ENCODE measurements around the gene GHRHR.

GHRHR gene

GRCh38 chr7:30963842-30964241, at the start of gene GHRHR:
Gene GHRHR, plus strand, starts transcription at chr7:30963953. Its CDS starts 116 bp downstream, at chr7:30964069.
- no peak for DNase-seq
- in situ Hi-C loops (cut with MboI; ENCODE audit: low pct_unique_long_range_greater_than_20kb, low sequenced_read_pairs): no loop called here

GRCh38 chr7:30914596-30914995, 49.2 kb upstream of the GHRHR start:
- no peak for DNase-seq
- in situ Hi-C loops (cut with MboI; ENCODE audit: low pct_unique_long_range_greater_than_20kb, low sequenced_read_pairs): no loop called here

- in situ Hi-C loops (cut with MboI; ENCODE audit: low pct_unique_long_range_greater_than_20kb, low sequenced_read_pairs): no loop called here
- no peak for DNase-seq
Measured at GRCh38 chr7:30915005-30915601, 48.6 kb upstream of the GHRHR start.

GRCh38 chr7:30915751-30916150, 48.0 kb upstream of the GHRHR start:
- DNase-seq: peak; percentile 9
- in situ Hi-C loops (cut with MboI; ENCODE audit: low pct_unique_long_range_greater_than_20kb, low sequenced_read_pairs): no loop called here

GRCh38 chr7:30916255-30916654, 47.5 kb upstream of the GHRHR start:
- in situ Hi-C loops (cut with MboI; ENCODE audit: low pct_unique_long_range_greater_than_20kb, low sequenced_read_pairs): no loop called here
- DNase-seq: no peak

GRCh38 chr7:30916767-30917166, 47.0 kb upstream of the GHRHR start:
- in situ Hi-C loops (cut with MboI; ENCODE audit: low pct_unique_long_range_greater_than_20kb, low sequenced_read_pairs): no loop called here
- DNase-seq: no peak

GRCh38 chr7:30917216-30917893, 46.4 kb upstream of the GHRHR start:
- in situ Hi-C loops (cut with MboI; ENCODE audit: low pct_unique_long_range_greater_than_20kb, low sequenced_read_pairs): no loop called here
- DNase-seq: no peak

- DNase-seq: no peak
- in situ Hi-C loops (cut with MboI; ENCODE audit: low pct_unique_long_range_greater_than_20kb, low sequenced_read_pairs): no loop called here
Measured at GRCh38 chr7:30918676-30919075, 45.1 kb upstream of the GHRHR start.

GRCh38 chr7:30920021-30920583, 43.7 kb upstream of the GHRHR start:
- DNase-seq: no peak
- in situ Hi-C loops (cut with MboI; ENCODE audit: low pct_unique_long_range_greater_than_20kb, low sequenced_read_pairs): no loop called here

GRCh38 chr7:30920584-30921539, 42.9 kb upstream of the GHRHR start:
- in situ Hi-C loops (cut with MboI; ENCODE audit: low pct_unique_long_range_greater_than_20kb, low sequenced_read_pairs): no loop called here
- DNase-seq: no peak

GRCh38 chr7:30921540-30922401, 42.0 kb upstream of the GHRHR start:
- no peak for DNase-seq
- in situ Hi-C loops (cut with MboI; ENCODE audit: low pct_unique_long_range_greater_than_20kb, low sequenced_read_pairs): no loop called here

GRCh38 chr7:30922596-30922995, 41.2 kb upstream of the GHRHR start:
- in situ Hi-C loops (cut with MboI; ENCODE audit: low pct_unique_long_range_greater_than_20kb, low sequenced_read_pairs): no loop called here
- no peak for DNase-seq

GRCh38 chr7:30923009-30923773, 40.6 kb upstream of the GHRHR start:
- no peak for DNase-seq

GRCh38 chr7:30923774-30924413, 39.9 kb upstream of the GHRHR start:
- no peak for DNase-seq
- in situ Hi-C loops (cut with MboI; ENCODE audit: low pct_unique_long_range_greater_than_20kb, low sequenced_read_pairs): no loop called here

More at GRCh38 chr7:30923009-30923773, 40.6 kb upstream of the GHRHR start:
- in situ Hi-C loops (cut with MboI; ENCODE audit: low pct_unique_long_range_greater_than_20kb, low sequenced_read_pairs): no loop called here

- in situ Hi-C loops (cut with MboI; ENCODE audit: low pct_unique_long_range_greater_than_20kb, low sequenced_read_pairs): no loop called here
- DNase-seq: no peak
Measured at GRCh38 chr7:30924624-30925023, 39.1 kb upstream of the GHRHR start.

- in situ Hi-C loops (cut with MboI; ENCODE audit: low pct_unique_long_range_greater_than_20kb, low sequenced_read_pairs): no loop called here
- no peak for DNase-seq
Measured at GRCh38 chr7:30925117-30925516, 38.6 kb upstream of the GHRHR start.

GRCh38 chr7:30925913-30926312, 37.8 kb upstream of the GHRHR start:
- no peak for DNase-seq
- in situ Hi-C loops (cut with MboI; ENCODE audit: low pct_unique_long_range_greater_than_20kb, low sequenced_read_pairs): no loop called here

GRCh38 chr7:30926313-30926712, 37.4 kb upstream of the GHRHR start:
- in situ Hi-C loops (cut with MboI; ENCODE audit: low pct_unique_long_range_greater_than_20kb, low sequenced_read_pairs): no loop called here
- no peak for DNase-seq
